AG10803 (cell line): ENCODE data around the gene CTNS.

Experiments
- DNase-seq: peaks from one replicate; pipeline ENCODE4 v3.0.0; 2010; ENCODE audit warnings: low read depth
- H3K4me3 ChIP-seq: 2 replicates; pipeline ENCODE4 v1.5.1; 2011; ENCODE audit warnings: mild to moderate bottlenecking, low read length, control low read depth
- CTCF ChIP-seq: conservative IDR thresholded peaks from 2 replicates; pipeline ENCODE4 v1.5.1; 2011; ENCODE audit warnings: mild to moderate bottlenecking, low read length, control low read depth, inconsistent platforms

Gene CTNS

GRCh38 chr17:3675886-3676285 is 39.3 kb downstream of the CTNS start:
- H3K4me3 ChIP-seq, result no peak overlapping the region
- TF ChIP-seq CTCF, result no peak
- no peak for DNase-seq

- no peak for TF ChIP-seq CTCF
- H3K4me3 ChIP-seq, result no peak overlapping the region
- DNase-seq, result no peak
Measured at GRCh38 chr17:3678095-3678820, 41.7 kb downstream of the CTNS start.

- DNase-seq, result no peak
- TF ChIP-seq CTCF, result no peak
- H3K4me3 ChIP-seq, result no peak overlapping the region
Measured at GRCh38 chr17:3678821-3679530, 42.4 kb downstream of the CTNS start.

GRCh38 chr17:3679531-3680126 is 43.1 kb downstream of the CTNS start:
- no peak for TF ChIP-seq CTCF
- H3K4me3 ChIP-seq, result no peak overlapping the region
- DNase-seq, result no peak

GRCh38 chr17:3681057-3681456 is 44.5 kb downstream of the CTNS start:
- TF ChIP-seq CTCF, result no peak
- no peak overlapping the region for H3K4me3 ChIP-seq

GRCh38 chr17:3681565-3681964 is 45.0 kb downstream of the CTNS start:
- H3K4me3 ChIP-seq, result no peak overlapping the region
- DNase-seq, result no peak
- no peak for TF ChIP-seq CTCF

More at GRCh38 chr17:3681057-3681456, 44.5 kb downstream of the CTNS start:
- DNase-seq, result no peak
